Astrocyte of the spinal cord (primary cell): Measurements from ENCODE around the gene NOSTRIN.

Source experiments
- DNase-seq: peaks from one replicate; pipeline ENCODE4 v3.0.0; 2011; ENCODE audit warnings: low read depth, low spot score
- H3K4me3 ChIP-seq: 2 replicates; pipeline ENCODE4 v1.5.1; 2011; ENCODE audit warnings: low read depth, mild to moderate bottlenecking, low read length, moderate library complexity
- CTCF ChIP-seq: IDR thresholded peaks from 2 replicates; pipeline ENCODE4 v1.5.1; 2012; ENCODE audit warnings: low read depth, mild to moderate bottlenecking, low read length, inconsistent platforms
- in situ Hi-C: cut with HindIII; loops from 2 replicates; pipeline ENCODE4 v1.10.0; 2017; ENCODE audit warnings: low sequenced_read_pairs

NOSTRIN gene

GRCh38 chr2:168780669-168781071, 21.8 kb upstream of the NOSTRIN start:
- no peak overlapping the region for H3K4me3 ChIP-seq
- no peak for DNase-seq
- TF ChIP-seq CTCF = no peak
- in situ Hi-C loops = no loop called here

- H3K4me3 ChIP-seq = no peak overlapping the region
- no peak for DNase-seq
- TF ChIP-seq CTCF = no peak
- in situ Hi-C loops = no loop called here
Observed at GRCh38 chr2:168781191-168781817, 21.1 kb upstream of the NOSTRIN start.

GRCh38 chr2:168782271-168782670, 20.2 kb upstream of the NOSTRIN start:
- DNase-seq = no peak
- H3K4me3 ChIP-seq = no peak overlapping the region
- in situ Hi-C loops = no loop called here
- no peak for TF ChIP-seq CTCF

GRCh38 chr2:168784993-168785392, 17.4 kb upstream of the NOSTRIN start:
- no peak for DNase-seq
- in situ Hi-C loops = no loop called here
- H3K4me3 ChIP-seq = no peak overlapping the region
- no peak for TF ChIP-seq CTCF

DNA sequence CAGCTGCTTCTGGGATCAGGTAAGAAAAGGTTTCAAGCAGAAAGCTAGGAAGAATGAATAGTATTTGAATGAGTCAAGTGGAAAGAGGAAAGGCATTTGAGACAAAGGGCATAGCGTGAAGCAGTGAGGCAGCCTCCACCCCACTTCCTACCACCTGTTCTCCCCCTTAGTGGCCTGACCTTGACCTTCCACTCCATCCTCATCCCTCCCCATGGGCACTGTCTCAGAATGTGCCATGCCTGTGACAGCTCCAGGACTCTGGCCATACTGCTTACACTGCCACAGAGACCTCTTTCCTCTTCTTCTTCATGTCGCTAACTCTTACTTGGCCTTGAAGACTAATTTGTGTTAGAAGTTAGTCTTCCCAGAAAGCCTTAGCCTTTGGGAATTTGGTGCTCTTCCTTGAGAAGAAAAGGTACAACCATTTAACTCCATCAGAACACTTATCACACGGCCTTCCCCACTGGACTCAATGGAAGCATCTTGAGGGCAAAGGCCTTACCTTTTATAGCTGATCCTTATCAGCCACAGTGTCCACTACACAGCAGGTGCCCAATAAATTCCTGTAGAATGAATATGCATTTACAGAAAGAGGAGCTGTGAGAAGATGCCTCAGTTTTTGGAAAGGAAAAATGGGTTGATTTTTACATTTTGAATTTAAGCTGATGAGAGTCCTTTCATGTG, 15.2 kb upstream of the NOSTRIN start:
- in situ Hi-C loops = no loop called here
- no peak for TF ChIP-seq CTCF
- no peak overlapping the region for H3K4me3 ChIP-seq
- no peak for DNase-seq

GRCh38 chr2:168787782-168788376, 14.6 kb upstream of the NOSTRIN start:
- DNase-seq = no peak
- no peak overlapping the region for H3K4me3 ChIP-seq
- no peak for TF ChIP-seq CTCF
- in situ Hi-C loops = no loop called here
